Measurements from ENCODE around the gene SIN3B. TPM values are rescaled to one million over a fixed set of nuclear protein-coding genes. Genes with fewer than 3 reads are reported as not detected.
A peak's percentile ranks its signal among the peaks of the same experiment; 100 is the strongest.

The SIN3B gene
- total and polyA plus RNA-seq, 9 of the 15 experiments (the other 6 are each of a cell fraction or from before 2014, with no cell fraction given): 0.51 to 34.2 (median 14.3) TPM

DNA sequence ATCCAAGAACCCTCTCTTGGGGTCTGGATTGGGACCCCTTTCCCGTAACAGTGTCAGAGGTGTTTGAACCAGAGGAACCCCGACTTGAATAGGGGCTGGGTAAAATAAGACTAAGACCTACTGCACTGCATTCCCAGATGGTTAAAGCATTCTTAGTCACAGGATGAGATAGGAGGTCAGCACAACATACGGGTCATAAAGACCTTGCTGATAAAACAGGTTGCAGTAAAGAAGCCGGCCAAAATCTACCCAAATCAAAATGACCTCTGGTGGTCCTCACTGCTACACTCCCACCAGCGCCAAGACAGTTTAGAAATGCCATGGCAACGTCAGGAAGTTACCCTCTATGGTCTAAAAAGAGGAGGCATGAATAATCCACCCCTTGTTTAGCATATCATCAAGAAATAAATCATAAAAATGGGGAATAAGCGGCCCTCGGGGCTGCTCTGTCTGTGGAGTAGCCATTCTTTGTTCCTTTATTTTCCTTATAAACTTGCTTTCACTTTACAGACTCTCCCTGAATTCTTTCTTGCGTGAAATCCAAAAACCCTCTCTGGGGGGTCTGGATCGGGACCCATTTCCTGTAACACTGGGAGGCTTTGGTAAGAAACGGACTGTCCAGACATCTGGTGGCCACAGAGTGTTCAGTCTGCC lies 4.4 kb upstream of the SIN3B start (continued):
- TF ChIP-seq, protein P1, sequence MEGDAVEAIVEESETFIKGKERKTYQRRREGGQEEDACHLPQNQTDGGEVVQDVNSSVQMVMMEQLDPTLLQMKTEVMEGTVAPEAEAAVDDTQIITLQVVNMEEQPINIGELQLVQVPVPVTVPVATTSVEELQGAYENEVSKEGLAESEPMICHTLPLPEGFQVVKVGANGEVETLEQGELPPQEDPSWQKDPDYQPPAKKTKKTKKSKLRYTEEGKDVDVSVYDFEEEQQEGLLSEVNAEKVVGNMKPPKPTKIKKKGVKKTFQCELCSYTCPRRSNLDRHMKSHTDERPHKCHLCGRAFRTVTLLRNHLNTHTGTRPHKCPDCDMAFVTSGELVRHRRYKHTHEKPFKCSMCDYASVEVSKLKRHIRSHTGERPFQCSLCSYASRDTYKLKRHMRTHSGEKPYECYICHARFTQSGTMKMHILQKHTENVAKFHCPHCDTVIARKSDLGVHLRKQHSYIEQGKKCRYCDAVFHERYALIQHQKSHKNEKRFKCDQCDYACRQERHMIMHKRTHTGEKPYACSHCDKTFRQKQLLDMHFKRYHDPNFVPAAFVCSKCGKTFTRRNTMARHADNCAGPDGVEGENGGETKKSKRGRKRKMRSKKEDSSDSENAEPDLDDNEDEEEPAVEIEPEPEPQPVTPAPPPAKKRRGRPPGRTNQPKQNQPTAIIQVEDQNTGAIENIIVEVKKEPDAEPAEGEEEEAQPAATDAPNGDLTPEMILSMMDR (IDR thresholded peaks at IDR 0.05 in 2 of 3, conservative IDR thresholded peaks at IDR 0.05 in 1 of 3; ENCODE audit: insufficient read depth in 2 of 3, low read depth in 1 of 3, low read length in 3 of 3): no peak
- no peak for TF ChIP-seq ZBTB40 (IDR thresholded peaks at IDR 0.05)
- no peak for TF ChIP-seq ZBTB40 (CRISPR knock-in tag; IDR thresholded peaks at IDR 0.05)
- no peak for TF ChIP-seq RBM25 (IDR thresholded peaks at IDR 0.05; ENCODE audit: low read depth, low read length, severe bottlenecking)
- TF ChIP-seq ZNF146 (CRISPR knock-in tag; IDR thresholded peaks at IDR 0.05; ENCODE audit: unreplicated experiment): no peak
- TF ChIP-seq, protein P2, sequence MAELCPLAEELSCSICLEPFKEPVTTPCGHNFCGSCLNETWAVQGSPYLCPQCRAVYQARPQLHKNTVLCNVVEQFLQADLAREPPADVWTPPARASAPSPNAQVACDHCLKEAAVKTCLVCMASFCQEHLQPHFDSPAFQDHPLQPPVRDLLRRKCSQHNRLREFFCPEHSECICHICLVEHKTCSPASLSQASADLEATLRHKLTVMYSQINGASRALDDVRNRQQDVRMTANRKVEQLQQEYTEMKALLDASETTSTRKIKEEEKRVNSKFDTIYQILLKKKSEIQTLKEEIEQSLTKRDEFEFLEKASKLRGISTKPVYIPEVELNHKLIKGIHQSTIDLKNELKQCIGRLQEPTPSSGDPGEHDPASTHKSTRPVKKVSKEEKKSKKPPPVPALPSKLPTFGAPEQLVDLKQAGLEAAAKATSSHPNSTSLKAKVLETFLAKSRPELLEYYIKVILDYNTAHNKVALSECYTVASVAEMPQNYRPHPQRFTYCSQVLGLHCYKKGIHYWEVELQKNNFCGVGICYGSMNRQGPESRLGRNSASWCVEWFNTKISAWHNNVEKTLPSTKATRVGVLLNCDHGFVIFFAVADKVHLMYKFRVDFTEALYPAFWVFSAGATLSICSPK (IDR thresholded peaks at IDR 0.05; ENCODE audit: borderline replicate concordance): no peak
- TF ChIP-seq CHD2 (IDR thresholded peaks at IDR 0.05; ENCODE audit: low read depth, low read length): no peak
- TF ChIP-seq ZNF589 (CRISPR knock-in tag; IDR thresholded peaks at IDR 0.05; ENCODE audit: low read depth): 0 out of 2 replicates have a peak, but pooled peaks have one; percentile 50
- TF ChIP-seq TAF7 (tag; IDR thresholded peaks at IDR 0.05): no peak
- no peak for TF ChIP-seq IRF9 (tag; IDR thresholded peaks at IDR 0.05)
- TF ChIP-seq, protein P3, sequence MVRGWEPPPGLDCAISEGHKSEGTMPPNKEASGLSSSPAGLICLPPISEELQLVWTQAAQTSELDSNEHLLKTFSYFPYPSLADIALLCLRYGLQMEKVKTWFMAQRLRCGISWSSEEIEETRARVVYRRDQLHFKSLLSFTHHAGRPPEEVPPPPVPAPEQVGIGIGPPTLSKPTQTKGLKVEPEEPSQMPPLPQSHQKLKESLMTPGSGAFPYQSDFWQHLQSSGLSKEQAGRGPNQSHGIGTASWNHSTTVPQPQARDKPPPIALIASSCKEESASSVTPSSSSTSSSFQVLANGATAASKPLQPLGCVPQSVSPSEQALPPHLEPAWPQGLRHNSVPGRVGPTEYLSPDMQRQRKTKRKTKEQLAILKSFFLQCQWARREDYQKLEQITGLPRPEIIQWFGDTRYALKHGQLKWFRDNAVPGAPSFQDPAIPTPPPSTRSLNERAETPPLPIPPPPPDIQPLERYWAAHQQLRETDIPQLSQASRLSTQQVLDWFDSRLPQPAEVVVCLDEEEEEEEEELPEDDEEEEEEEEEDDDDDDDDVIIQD (CRISPR knock-in tag; IDR thresholded peaks at IDR 0.05): no peak
